GM19324 (cell line): ENCODE results near the gene FAAP100.
"Not testable (repeated sequence)": the region's sequence is repeated elsewhere in the genome, so short reads cannot be mapped to it uniquely, and the experiment has no call there.

ENCODE experiments used
- ATAC-seq: cut with Tn5 transposase; IDR thresholded peaks from one replicate; pipeline ENCODE4 v1.9.1; 2021; ENCODE audit warnings: mild to moderate bottlenecking, moderate library complexity; ENCODE audit not compliant: unreplicated experiment, low FRiP score

Gene FAAP100

GRCh38 chr17:81539961-81540675 is 12.0 kb downstream of the FAAP100 start:
- ATAC-seq: no peak

- no peak for ATAC-seq
Measured at GRCh38 chr17:81539571-81539900, 12.6 kb downstream of the FAAP100 start.

DNA sequence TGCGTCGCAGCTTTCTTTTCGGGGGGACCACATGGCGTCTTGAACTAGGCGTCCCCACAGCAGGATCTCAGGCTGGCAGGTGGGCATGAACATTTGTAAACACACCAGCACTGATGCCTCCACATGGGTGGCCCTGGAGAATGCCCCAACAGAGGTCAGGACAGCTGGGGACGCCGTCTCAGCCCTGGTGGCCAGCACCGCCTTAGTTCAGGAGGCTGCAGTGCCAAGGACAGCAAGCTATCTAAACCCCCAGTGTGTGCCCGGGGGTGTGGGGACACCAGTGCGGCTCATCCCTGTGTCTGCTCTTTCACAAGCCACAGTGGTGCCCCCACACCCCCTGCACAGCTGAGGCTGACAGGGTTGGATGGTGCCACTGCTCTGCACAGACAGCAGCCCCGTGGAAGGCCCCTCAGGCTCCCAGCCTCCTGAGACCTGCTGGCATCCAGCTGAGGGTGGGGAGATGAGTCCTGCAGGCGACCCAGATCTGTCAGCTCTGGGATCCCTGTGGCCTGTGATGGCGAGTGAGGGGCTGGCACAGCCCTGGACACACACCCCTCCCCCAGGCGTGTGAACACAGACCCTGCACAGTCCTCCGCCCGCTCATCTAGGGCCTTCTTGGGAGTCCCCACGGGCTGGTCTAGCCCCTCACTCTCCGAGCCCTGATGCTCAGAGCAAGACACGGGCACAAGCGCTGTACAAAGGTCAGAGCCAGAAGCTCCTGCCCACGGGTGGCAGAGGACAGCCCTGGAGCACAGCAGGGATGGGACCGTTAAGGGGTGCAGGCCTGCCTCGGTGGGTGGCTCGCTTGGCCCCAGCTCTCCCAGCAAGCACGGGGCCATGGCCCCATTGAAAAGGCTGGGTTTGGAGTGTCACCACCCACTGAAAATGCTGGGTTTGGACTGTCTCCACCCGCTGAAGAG is 13.2 kb downstream of the FAAP100 start:
- no peak for ATAC-seq

DNA sequence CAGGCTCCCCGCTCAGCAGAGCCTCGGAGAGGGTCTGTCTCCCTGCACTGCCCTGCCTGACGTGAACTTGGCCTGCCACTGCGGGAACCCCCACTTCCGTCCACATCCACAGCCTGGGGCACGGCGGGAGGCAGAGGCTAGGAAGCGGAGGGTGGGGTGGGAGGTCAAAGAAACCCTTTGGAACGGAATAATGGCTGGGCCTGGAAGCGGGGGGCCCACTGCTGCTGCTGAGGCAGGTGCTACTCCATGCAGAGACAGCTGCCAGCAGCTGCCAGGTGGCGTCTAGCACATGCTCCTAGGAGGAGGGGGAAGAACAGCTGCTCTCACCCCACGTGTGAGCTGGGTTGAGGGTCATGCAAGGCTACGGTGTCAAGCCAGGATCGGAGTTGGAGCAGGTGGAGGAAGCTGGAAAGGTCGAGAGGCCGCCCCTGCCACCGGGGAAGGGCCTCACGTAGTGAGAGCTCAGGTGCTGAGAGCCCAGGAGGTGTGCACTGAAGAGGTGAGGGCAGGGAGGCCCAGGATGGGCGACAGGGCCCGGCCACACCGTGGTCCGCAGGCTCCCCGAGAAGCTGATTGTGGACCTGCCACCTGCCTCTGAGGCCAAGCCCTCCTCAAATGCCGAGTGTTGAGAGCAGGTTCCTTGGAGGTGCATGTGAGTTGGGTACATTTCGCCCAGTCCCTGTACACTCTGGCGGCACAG is 14.1 kb downstream of the FAAP100 start:
- no peak for ATAC-seq

DNA sequence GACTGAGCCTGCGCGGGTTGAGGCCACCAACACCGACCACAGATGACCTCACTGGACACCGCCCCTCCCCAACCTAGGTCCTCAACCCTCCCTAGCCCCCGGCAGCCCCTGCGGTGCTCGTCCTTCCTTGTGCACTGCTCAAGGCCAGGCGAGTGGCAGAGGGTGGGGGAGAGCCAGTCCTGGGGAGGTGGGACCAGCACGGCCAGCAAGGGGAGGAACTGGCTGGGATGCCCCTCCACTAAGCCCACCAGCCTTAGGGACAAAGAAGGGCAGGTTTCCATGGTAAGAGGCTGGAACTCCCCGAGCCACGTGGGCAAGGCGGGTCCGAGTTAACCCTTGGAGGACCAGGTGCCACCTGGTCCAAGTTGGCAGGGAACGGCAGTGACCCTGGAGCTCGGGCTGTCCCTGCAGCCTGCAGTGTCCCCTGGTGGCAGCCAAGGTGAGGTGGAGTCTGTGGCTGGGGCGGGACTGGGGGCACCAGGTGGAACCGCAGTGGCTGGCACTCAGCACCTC is 14.8 kb downstream of the FAAP100 start:
- no peak for ATAC-seq

- ATAC-seq: no peak
Measured at GRCh38 chr17:81536299-81537290, 15.6 kb downstream of the FAAP100 start.

DNA sequence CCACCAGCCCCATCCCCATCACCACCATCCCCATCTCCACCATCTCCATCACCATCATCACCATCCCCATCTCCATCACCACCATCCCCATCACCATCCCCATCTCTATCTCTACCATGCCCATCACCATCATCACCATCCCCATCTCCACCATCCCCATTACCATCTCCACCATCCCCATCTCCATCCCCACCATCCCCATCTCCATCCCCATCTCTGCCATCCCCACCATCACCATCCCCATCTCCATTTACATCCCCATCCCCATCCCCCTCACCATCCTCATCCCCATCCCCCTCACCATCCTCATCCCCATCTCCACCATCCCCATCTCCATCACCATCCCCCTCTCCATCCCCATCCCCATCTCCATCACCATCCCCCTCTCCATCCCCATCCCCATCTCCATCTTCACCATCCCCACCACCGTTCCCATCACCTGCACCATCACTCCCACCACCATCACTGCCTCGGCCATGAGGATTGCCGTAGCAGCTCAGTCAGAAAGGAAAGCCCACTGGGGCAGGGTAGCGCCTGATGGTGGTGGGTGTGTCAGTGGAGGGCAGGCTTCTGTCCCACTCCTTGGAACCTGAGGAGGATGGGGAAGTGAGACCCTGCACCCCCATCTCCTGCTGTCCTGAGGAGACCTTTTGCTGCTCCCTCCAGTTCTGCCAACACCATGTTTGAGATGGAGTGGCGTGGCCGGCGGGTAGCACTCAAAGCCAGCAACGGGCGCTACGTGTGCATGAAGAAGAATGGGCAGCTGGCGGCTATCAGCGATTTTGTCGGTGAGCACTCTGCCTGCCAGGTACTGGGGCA is 16.5 kb downstream of the FAAP100 start:
- ATAC-seq: no peak

GRCh38 chr17:81535007-81535328 is 17.2 kb downstream of the FAAP100 start:
- ATAC-seq: no peak

GRCh38 chr17:81534157-81535006 is 17.8 kb downstream of the FAAP100 start:
- no peak for ATAC-seq

DNA sequence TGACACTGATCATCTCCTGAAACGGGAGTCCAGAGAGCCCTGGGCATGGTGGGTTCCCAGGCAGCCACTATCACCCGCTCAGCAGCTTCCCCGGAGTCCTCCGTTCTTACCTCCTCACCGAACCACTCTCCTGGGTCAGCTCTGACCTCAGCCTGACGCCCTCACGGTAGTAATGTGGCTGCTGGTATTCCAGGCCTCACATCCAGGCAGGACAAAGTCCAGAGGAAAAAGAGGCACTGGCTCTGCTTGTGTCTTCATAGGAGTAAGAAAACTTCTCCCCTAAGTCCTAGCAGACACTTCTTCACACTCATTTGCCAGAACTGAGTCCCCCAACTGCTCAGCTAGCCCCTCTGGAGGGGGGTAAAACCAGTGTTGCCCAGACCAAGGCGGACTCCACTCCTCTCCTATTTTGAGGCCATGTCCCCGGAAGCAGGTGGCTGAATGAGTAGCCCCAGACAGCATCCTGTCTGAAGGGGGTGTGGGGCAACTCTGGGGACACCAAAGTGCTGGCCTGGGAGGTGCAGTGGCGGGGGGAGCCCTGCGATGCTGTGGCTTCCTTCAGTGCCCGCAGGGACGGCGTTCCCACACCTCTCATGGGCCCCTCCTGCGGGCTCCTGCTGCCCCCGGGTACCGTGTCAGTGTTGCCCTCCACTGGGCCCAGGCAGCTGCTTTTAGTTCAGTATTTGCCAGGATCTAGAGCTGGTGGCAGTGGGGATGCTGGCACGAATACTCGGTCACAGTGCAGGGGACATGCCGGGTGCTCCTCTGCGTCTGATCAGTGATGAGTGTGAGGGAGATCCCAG is 18.6 kb downstream of the FAAP100 start:
- no peak for ATAC-seq

- ATAC-seq: no peak
Measured at GRCh38 chr17:81532490-81533287, 19.5 kb downstream of the FAAP100 start.

DNA sequence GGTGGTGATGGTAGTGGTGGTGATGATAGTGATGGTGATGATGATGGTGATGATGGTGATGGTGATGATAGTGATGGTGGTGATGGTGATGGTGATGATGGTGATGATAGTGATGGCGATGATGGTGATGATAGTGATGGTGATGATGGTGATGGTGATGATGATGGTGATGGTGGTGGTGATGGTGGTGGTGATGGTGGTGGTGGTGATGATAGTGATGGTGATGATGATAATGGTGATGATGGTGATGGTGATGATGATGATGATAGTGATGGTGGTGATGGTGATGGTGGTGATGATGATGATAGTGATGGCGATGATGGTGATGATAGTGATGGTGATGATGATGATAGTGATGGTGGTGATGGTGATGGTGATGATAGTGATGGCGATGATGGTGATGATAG is 20.2 kb downstream of the FAAP100 start:
- ATAC-seq: not testable (repeated sequence)

- ATAC-seq: not testable (repeated sequence)
Measured at GRCh38 chr17:81531013-81531412, 21.1 kb downstream of the FAAP100 start.

DNA sequence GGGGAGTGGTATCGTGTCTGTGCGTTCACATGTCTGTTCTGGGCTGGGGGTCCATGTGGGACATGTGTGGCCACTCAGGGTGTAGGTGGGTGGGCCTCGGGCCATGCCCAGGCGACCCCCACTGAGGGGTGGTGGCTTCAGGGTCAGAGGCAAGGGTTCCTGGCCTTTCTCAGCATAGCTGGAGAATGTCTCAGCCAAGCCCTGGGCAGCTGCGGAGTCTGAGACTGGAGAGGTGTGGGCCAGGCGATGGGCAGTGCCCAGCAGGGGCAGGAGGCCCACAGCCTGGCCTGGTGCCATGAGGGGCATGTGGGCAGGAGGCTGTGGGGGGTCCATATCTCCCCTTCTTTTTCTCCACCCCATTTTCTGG is 22.7 kb downstream of the FAAP100 start:
- ATAC-seq: no peak

GRCh38 chr17:81528651-81529436 is 23.3 kb downstream of the FAAP100 start:
- ATAC-seq: no peak

- no peak for ATAC-seq
Measured at GRCh38 chr17:81528384-81528650, 23.8 kb downstream of the FAAP100 start.
